HL-60 (cell line): ENCODE results near the gene ZBTB7C.

ENCODE experiments used
- CTCF ChIP-seq: IDR thresholded peaks from one replicate; pipeline ENCODE4 v1.5.1; 2011; ENCODE audit warnings: low read length, control low read depth, inconsistent platforms; ENCODE audit not compliant: insufficient read depth
- POLR2AphosphoS5 ChIP-seq: IDR thresholded peaks from 2 replicates; pipeline ENCODE4 v1.6.1; 2012; ENCODE audit warnings: low read depth
- TF ChIP-seq, protein P1 (sequence below): IDR thresholded peaks from 2 replicates; pipeline ENCODE4 v1.6.1; 2012; ENCODE audit warnings: low read depth; ENCODE audit not compliant: insufficient replicate concordance

DNA sequence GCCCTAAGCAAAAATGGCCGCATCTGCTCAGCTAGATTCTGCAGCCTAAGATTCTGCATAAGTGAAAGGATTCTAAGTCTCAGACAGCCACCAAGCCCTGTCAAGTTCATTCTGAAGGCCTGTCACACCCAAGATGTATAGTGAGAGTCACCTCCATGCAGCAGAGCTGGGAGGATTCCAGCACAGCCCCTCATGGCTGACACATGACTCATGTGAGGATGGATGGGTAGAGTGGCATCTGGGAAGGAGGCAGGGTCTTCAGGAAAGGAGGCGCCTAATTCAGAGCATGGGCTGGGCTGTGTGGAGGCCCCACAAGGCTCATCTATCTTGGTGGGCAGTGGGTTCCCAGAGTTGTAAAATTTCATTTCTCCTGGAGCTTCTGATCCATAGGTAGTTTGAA is 41.5 kb upstream of the ZBTB7C start:
- no peak for TF ChIP-seq CTCF
- TF ChIP-seq, protein P1, sequence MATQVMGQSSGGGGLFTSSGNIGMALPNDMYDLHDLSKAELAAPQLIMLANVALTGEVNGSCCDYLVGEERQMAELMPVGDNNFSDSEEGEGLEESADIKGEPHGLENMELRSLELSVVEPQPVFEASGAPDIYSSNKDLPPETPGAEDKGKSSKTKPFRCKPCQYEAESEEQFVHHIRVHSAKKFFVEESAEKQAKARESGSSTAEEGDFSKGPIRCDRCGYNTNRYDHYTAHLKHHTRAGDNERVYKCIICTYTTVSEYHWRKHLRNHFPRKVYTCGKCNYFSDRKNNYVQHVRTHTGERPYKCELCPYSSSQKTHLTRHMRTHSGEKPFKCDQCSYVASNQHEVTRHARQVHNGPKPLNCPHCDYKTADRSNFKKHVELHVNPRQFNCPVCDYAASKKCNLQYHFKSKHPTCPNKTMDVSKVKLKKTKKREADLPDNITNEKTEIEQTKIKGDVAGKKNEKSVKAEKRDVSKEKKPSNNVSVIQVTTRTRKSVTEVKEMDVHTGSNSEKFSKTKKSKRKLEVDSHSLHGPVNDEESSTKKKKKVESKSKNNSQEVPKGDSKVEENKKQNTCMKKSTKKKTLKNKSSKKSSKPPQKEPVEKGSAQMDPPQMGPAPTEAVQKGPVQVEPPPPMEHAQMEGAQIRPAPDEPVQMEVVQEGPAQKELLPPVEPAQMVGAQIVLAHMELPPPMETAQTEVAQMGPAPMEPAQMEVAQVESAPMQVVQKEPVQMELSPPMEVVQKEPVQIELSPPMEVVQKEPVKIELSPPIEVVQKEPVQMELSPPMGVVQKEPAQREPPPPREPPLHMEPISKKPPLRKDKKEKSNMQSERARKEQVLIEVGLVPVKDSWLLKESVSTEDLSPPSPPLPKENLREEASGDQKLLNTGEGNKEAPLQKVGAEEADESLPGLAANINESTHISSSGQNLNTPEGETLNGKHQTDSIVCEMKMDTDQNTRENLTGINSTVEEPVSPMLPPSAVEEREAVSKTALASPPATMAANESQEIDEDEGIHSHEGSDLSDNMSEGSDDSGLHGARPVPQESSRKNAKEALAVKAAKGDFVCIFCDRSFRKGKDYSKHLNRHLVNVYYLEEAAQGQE = no peak
- TF ChIP-seq POLR2AphosphoS5 = no peak
